Activated CD4-positive, CD25-positive, alpha-beta regulatory T cell treated with anti-CD3 and anti-CD28 coated beads, Interleukin-2, amount 50 U/mL, for 16 hours (primary cell): ENCODE results near the gene CHST13.
"Not testable (repeated sequence)": the region's sequence is repeated elsewhere in the genome, so short reads cannot be mapped to it uniquely, and the experiment has no call there.

Experiments used
- DNase-seq: peaks from one replicate; pipeline ENCODE4 v3.0.0-alpha.2; 2020; ENCODE audit warnings: low read depth, low spot score

The CHST13 gene

DNA sequence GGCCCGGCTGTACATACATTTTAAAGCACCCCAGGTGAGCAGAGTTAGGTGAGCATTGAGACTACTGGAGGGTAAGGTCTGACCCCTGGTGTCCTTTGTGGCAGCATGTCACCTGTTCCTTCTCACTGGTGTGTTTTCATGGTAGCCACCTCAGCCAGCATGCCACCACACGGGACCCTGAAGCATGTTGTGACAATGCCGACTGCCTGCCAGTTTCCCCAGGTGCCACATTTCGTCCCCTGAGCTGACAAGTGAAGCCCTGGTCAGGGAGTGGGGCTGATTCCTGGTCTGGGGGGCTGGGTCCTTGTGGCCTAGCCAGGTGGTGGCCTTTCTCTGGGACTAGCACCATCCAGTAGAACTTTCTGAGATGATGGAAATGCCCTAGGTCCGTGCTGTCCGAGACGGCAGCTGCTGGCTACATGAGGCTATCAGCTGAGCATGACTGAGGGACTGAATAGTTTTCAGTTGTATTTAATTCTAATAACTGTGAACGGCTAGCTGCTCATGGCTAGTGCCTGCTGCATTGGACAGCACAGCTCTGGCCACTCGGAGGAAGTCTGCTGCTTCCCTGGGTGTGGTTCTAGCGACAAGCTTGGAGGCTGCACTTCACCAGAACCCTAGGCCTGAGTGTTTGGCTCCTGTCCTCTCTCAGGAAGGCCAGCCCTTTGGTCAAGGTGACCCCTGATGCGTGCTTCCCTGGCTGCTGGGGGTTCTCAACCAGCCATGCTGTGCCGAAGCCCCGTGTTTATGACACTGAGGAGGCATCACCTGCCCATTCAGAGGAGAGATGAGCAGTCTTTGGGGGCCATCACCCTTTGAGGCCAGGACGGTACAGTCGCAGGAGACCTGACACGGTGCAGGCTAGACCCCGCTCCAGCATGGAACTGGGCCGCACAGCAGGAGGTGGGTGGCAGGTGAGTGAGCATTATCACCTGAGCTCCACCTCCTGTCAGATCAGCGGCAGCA is 30.9 kb downstream of the CHST13 start:
- DNase-seq = no peak

DNA sequence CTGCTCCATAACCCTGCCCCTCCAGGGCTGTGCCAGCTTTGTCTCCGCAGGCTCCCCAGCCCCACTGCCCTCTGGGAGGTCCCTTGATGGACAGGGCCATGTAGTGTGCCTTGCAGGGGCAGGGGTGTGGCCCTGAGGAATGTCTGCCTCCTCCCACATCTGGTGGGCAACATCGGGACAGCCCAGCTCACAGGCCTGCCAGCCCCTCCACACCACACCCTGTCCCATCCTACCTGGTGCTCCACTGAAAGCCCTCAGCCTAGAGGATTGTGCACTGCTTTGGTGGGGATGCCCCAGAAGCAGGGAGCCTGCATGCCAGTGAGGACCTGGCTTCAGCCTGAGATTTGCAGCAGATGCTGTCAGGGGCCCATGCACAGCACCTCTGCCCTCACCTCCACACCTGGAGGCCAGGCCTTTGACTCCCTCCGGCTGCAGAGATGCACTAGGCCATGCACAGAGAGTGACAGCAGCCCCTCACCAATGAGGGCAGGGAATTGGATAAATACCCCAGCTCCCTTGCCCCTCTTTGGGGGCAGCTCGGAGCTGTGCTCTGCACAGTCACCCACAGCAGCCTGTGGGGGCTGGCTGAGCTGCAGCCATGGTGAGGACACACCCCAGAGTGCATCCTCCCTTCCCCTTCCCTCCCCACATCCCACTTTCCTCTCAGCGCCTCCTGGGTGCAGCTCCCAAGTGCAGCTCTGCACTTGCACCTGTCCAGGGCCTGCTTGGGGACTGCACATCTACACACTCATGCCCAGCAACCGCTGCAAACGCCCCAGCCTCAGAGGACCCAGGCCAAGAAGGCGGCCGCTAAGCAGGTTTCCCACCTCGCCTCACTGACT is 32.1 kb downstream of the CHST13 start:
- DNase-seq = no peak

DNA sequence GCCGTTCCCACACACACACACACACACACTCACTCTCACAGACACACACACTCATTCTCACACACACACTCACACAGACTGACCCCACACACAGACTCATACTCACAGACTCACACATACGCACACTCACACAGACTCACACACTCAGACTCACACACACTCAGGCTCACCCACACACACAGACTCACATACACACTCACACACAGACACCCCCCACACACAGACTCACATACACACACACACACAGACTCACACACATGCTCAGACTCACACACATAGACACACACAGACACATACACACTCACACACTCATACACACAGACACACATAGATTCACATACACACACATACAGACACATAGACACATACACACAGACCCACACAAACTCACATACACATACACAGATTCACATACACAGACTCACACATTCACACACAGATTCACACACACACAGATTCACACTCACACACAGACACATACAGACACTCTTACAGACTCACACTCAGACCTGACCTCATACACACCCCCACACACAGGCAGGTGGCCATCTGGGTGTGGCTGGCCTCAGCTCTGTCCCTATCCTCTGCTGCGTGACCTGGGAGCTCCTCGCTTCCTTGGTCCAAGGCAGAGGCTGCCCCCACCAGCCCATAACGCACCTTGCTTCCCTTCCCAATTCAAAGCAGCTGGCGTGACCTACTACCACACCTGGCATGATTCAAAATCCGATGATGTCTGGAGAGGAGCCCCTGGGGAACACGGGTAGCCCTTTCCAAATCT is 32.9 kb downstream of the CHST13 start:
- no peak for DNase-seq

DNA sequence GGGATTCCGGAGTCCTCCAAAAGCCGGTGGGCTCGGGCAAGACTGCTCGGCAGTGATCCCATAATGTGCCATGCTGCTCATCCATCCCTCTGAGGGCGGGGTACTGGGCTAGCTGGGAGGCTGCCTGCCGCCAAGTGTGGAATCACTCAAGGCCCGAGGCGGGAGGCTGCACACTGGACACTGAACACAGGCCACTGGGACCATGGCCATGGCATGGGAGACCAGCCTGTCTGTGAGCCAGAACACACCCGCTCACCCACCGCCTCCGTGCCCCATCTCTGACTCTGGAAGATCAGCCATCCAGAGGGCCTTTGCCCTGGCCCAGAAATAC is 33.4 kb downstream of the CHST13 start:
- DNase-seq = no peak

DNA sequence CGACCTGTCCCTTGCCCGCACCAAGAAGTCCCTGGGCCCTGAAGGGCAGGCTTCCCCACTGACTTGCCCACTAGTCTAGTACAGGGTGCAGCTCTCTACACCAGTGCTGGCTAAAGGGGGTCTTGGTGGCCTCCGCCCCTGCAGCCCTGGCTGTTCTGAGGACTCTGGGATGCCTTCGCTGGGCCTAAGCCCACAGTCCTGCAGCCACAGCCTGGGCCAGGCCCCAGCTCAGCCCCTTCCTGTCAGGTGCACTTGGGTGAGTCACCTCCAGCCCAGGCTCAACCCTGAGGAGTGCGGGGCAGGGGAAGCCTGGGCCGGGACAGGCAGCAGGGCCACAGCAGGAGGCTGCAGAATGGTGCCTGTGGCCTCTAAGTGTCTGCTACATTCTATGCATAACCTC is 33.8 kb downstream of the CHST13 start:
- no peak for DNase-seq

DNA sequence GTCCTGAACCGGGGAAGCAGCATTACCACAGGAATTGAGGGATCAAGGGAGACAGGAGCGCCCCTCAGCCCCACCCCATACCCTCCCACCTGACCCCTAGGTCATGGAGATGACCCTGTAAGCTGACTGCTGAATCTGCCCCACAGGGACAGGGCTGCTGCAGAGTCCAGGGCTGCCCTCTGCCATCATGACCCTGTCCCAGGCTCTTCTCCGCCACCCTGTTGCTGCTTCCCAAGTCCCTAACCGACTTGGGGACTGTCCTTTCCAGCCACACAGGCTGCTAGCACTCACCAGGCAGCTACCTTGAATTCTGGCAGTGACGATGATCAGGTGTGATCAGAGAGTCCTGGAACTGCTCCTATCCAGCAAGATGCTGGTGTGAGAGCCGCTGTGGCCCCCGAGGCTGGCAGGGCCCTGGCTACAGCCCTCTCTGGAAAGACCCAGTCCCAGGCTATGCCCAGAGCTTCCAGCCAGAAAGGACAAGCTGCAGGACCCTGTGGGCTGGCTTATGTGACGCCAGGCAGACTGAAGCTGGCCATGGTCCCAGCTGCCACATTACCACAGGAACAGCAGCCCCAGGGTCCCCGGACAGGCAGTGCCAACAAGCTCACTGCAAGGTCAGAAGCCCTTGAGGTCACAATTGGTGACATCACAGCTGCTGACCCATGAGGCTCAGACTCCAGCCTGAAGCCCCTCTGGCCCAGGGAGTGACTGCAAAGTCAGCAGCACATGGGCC is 34.5 kb downstream of the CHST13 start, which contains the start of gene C3orf22:
C3orf22 (minus strand) TSS at position 597 of the 736 bp plus-strand sequence. CDS start 5,542 bp downstream, outside the sequence.
- DNase-seq = no peak

DNA sequence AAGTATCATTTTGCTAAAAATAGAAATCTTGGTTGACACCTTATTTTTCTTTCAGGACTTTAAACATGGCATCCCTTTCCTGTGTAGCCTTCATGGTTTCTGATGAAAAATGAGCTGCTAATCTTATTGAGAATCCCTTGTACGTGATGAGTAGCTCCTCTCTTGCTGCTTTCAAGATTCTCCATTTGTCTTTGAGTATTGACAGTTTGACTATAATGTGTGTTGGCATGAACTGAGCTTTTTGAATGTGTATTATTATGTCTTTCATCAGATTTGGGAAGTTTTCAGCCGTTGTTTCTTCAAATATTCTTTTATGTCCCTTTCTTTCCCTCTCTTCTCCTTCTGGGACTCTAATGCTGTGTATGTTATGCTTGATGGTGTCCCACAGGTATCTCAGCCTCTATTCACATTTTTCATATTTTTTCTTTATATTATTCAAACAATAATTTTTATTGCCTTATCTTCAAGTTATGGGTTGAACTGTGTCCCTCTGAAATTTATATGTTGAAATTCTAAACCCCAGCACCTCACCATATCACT is 38.9 kb downstream of the CHST13 start:
- DNase-seq = no peak

DNA sequence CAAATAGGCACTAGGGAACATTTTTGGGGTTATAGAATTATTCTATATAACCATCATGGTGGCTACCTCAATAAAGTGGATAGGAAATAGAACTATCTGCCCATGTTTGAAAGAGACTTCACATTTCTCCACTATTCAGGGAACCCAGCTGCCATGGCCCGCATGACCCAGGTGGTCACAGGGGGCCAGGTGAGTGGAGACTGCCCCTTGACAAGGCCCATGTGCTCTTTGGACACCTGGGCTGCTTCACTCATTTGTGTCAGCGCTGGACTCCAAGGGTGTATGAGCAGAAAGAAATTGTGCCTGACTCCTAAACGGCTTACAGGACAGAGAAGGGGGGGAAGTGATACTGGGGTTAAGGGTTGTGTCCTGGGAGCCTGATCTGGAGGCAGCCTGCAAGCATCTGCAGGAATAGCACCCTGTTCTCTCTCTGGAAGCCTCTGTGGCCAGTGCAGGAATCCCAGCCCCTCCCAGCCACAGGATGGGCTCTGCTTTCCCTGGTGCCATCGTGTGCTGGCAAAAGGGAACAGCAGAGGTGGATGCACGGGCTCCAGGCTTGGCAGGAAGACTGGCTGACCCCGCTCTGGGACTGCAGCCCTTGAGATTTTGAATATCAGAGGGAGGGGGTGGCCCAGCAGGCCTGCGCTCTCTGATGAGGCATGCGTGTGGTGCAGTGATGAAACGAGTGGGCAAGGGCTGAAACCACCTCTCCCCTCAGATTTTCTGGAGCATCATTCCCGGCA is 43.9 kb downstream of the CHST13 start:
- no peak for DNase-seq

DNA sequence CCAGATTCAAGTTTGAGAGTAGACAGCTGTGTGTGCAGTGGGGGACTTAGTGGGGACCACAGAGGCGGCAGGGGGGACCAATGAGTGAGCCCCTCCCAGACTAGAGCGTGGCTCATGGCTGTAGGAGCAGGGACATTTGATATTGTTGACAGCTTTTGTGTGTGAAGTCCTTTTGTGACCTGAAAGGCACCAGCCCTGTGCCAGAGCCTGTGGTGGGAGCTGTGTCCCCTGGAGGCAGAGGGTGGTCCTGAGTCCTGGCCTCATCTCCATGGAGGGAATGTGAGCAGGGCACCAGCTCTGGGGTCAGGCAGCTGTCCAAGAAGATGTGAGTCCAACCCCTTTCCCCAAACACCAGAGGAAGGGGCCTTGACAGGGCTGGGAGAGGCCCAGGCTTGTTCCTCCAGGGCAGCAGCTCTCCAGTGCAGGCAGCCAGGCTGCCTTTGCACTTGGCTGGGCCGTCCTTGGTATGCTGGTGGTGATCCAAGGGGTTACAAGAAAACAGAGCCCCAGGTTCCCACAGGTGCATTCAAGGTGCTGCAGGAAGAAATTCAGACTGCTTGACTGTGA is 44.9 kb downstream of the CHST13 start:
- DNase-seq = no peak

DNA sequence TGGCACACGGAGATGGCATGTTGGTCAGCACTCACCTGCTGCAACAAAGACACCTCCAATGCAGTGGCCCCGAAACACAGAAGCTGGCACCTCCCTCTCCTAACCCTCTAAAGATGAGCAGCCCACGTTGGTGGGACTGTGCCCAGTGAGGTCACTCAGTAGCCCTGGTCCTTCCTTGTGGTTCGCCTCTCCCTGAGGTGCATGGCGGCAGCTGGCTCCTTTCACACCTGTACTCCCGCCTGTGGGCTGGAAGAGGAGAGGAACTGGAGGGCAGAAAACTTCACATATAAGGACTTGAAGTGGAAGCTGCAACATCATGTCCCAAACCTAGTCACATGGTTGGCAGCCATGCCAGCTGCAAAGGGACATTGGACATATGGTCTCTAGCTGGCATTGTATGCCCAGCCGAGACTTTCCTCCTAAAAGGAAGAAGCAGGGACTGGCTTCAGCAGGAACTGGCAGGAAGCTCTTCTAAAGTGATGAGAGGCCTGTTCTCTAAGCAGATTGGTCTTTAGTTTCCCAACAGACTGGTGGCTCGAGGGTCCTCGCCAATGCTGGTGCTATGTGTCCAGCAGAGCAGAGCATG is 45.5 kb downstream of the CHST13 start:
- DNase-seq = no peak

DNA sequence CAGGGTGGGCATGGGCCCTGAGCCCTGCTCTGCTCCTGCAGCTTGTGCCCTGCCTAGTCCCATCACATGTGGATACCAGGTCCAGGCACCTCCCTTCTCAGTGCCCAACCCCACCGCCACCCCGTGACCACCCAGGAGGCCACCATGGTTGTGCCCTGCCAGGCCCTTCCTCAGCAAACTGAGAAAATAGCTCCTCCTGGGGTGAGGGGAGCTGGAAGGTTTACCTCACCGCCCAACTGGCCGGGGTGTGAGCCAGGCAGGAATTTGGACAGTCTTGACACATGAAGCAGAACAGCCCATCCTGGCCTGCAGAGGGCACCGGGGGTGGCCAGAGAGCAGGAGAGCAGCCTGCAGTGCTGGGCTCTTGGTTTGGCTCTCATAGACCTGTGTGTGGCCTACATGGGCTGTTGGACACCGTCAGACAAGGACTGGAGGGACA is 46.2 kb downstream of the CHST13 start:
- no peak for DNase-seq

DNA sequence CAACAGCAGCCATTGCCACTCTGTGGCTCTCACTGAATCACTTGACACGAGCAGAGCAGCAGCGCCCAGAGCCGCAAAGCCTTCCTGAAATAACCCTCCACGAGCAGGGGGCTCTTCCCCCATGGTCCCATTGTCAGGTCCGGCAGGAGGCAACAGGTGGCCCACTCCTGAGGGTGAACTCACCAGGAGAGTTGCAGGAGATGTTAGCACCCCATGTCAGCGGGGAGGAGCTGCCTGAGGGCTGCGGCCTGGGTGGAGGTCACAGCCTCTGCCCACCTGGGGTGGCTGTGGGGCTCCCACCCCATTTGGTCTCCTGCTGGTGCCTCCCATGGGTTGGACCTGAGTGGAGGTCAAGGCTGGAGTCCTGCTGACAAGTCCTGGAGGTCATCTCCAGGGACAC is 47.1 kb downstream of the CHST13 start:
- no peak for DNase-seq

DNA sequence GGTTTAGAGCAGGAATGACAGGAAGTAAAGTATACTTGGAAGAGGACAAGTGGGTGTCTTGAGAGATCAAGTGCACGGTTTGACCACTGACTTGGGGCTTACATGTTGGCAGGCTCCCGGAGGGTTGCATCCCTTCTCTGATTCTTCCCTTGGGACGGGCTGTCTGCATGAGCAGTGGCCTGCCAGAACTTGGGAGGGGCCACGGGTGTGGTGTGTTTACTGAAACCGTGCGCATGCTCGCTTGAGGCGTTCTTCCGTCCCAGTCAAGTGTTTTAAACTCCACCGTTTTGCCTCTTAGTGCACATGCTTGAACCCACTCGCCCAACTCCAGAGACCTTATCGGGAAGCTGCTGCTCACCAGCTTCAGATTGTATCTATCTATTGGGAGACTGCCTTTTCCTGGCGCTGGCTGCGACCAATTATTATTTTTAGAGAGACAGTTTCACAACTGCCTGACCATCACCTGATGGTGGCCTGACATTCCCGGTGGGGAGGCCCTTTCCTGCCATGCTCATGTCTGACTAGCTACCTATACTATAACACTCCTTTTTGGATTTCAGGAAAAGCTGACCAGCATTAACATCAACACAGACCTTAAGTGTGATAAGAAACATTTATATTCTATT is 49.6 kb downstream of the CHST13 start:
- DNase-seq = no peak

DNA sequence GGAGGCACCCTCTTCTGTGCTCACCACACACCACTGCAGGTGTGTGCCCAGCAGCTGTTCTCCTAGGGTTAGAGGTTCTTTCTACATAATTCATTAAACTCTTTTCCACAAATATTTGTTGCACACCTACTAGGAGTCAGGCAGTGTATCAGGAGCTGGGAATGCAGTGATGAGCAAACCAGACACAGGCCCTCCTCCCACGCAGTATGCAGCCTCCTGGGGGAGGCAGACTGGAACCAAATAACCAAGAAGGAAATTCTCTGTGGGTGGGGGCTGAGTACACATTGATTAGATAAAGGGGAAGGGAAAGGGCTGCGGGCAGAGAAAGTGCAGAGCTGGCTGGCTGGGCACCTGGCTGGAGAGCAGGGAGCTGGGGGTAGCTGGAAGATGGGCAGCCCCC is 53.3 kb downstream of the CHST13 start:
- no peak for DNase-seq

DNA sequence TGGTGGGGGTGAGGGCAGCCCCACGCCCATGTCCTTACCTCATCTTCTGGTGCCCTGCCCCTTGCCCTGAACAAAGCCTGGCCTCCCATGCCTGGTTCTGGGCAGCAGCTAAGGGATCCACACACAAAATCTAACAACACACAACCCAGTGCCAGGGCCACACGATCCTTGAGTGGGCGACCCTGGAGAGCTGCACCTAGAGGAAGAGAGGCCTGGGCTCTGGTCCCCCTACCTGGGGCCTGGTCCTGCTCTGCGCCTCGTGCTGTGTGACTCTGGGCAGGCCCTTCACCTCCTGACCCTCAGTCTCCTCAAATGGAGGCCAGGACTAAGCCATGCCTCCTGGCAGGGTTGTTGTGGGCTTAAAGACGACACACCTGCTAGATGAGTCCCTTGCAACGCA is 54.7 kb downstream of the CHST13 start:
- no peak for DNase-seq

DNA sequence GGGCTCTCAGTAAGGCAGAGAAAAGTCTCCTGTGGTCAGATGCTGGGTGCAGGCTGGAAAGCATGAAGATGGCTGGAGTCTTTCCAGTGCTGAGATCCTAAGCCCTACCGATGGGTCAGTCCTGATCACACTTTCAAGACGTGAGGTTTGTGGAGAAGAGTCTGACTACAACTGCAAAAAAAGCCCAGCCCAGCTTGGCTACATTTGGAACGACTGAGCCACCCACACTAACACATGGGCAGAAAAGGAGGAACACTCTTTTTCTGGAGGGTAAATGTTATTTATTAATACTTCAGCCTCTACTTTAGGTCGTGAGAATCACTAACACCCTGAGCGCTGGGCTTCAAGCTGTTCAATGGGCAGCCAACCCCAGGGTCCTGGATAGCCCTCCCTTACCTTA is 56.8 kb downstream of the CHST13 start:
- DNase-seq = no peak

DNA sequence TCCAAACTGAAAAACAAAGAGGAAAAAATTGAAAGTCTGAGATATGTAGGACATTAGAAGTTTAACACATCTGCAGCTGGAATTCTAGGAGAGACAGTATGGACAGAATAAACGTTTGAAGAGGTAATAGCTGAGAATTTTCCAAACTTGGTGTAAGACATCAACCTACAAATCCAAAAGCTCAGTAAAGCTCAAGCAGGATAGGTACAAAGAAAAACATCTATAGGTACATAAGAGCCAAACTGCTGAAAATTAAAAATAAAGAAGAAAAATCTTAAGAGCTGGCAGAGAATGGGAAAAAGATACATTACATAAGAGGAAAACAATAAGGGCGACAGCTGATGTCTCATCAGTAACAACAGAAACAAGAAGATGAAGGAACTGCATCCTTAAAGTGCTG is 57.6 kb downstream of the CHST13 start:
- DNase-seq = no peak

DNA sequence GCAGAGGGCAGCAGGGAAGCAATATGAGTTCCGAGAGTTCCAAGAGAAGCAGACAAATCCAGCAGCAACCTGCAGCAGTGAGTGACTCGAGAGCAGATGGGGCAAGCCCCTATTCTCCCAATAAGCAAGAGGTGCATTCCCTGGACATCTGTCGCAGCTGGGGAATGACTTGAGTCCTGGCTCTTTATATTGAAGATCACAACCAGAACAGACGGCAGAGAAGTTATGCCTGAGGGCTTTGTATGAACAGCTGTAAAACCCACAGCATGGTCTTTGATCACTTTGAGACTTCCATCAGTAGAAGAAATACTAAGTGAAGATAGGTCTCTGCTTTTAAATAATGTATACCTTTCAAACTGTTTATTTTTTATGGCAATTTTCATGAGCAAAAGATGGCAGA is 58.4 kb downstream of the CHST13 start:
- no peak for DNase-seq

DNA sequence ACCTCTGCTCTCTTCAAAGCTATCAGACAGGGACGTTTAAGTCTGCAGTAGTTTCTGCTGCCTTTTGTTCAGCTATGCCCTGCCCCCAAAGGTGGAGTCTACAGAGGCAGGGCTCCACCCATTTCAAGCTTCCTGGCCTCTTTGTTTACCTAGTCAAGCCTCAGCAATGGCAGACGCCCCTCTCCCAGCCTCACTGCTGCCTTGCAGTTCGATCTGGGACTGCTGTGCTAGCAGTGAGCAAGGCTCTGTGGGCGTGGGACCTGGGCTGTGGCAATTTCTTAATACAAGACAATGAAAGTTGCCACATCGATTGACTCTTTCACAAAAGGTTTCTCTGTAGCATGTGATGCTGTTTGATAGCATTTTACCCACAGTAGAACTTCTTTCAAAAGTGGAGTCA is 67.6 kb downstream of the CHST13 start:
- DNase-seq = not testable (repeated sequence)
